SKM-1 (cell line): ENCODE measurements around the gene IFI44.

Experiments
- DNase-seq: peaks from one replicate; lab custom pipeline; 2025; ENCODE audit not compliant: unreplicated experiment; lab: John Stamatoyannopoulos, UW

The IFI44 gene

GRCh38 chr1:78650114-78650660, 556 bp downstream of the IFI44 start:
- no peak for DNase-seq

- DNase-seq: no peak
Measured at GRCh38 chr1:78651241-78651640, 1.6 kb downstream of the IFI44 start.

GRCh38 chr1:78652019-78652560, 2.5 kb downstream of the IFI44 start:
- DNase-seq: no peak

GRCh38 chr1:78658901-78659300, 9.3 kb downstream of the IFI44 start:
- no peak for DNase-seq

- no peak for DNase-seq
Measured at GRCh38 chr1:78663923-78664322, 14.3 kb downstream of the IFI44 start.

GRCh38 chr1:78664763-78665162, 15.1 kb downstream of the IFI44 start:
- DNase-seq: no peak

- no peak for DNase-seq
Measured at GRCh38 chr1:78665809-78666208, 16.2 kb downstream of the IFI44 start.

GRCh38 chr1:78667939-78668338, 18.3 kb downstream of the IFI44 start:
- DNase-seq: no peak

GRCh38 chr1:78668427-78668826, 18.8 kb downstream of the IFI44 start:
- DNase-seq: no peak

GRCh38 chr1:78672428-78672827, 22.8 kb downstream of the IFI44 start:
- no peak for DNase-seq

GRCh38 chr1:78673120-78673519, 23.5 kb downstream of the IFI44 start:
- DNase-seq: no peak

- DNase-seq: peak; percentile 45
Measured at GRCh38 chr1:78676347-78676982, 26.8 kb downstream of the IFI44 start.

GRCh38 chr1:78676993-78677392, 27.4 kb downstream of the IFI44 start:
- DNase-seq: no peak

- DNase-seq: no peak
Measured at GRCh38 chr1:78677788-78678187, 28.2 kb downstream of the IFI44 start.

GRCh38 chr1:78678324-78678723, 28.7 kb downstream of the IFI44 start:
- no peak for DNase-seq

- DNase-seq: no peak
Measured at GRCh38 chr1:78681265-78681664, 31.6 kb downstream of the IFI44 start.

GRCh38 chr1:78682496-78682895, 32.9 kb downstream of the IFI44 start:
- DNase-seq: no peak

GRCh38 chr1:78683079-78683478, 33.4 kb downstream of the IFI44 start:
- no peak for DNase-seq

GRCh38 chr1:78687315-78687714, 37.7 kb downstream of the IFI44 start:
- no peak for DNase-seq

GRCh38 chr1:78687914-78688313, 38.3 kb downstream of the IFI44 start:
- no peak for DNase-seq

- DNase-seq: no peak
Measured at GRCh38 chr1:78688697-78689096, 39.1 kb downstream of the IFI44 start.

- no peak for DNase-seq
Measured at GRCh38 chr1:78690516-78690915, 40.9 kb downstream of the IFI44 start.
